HG02571 (cell line): ENCODE measurements around the gene IFNAR2.
"Not testable (repeated sequence)": the region's sequence is repeated elsewhere in the genome, so short reads cannot be mapped to it uniquely, and the experiment has no call there.

Experiments
- ATAC-seq: cut with Tn5 transposase; IDR thresholded peaks from one replicate; pipeline ENCODE4 v1.9.1; 2021; ENCODE audit warnings: mild to moderate bottlenecking, moderate library complexity; ENCODE audit not compliant: unreplicated experiment

The IFNAR2 gene

GRCh38 chr21:33214056-33214455 is 15.7 kb upstream of the IFNAR2 start:
- no peak for ATAC-seq

GRCh38 chr21:33217138-33217520 is 12.6 kb upstream of the IFNAR2 start:
- ATAC-seq, result no peak

GRCh38 chr21:33219300-33219699 is 10.4 kb upstream of the IFNAR2 start:
- ATAC-seq, result no peak

GRCh38 chr21:33219954-33220353 is 9.8 kb upstream of the IFNAR2 start:
- no peak for ATAC-seq

GRCh38 chr21:33225376-33225775 is 4.4 kb upstream of the IFNAR2 start:
- ATAC-seq, result not testable (repeated sequence)

- no peak for ATAC-seq
Measured at GRCh38 chr21:33228455-33228854, 1.3 kb upstream of the IFNAR2 start.

GRCh38 chr21:33229099-33229783 is 497 bp upstream of the IFNAR2 start:
- no peak for ATAC-seq

- peak; percentile 29 for ATAC-seq
Measured at GRCh38 chr21:33230545-33231324, 997 bp downstream of the IFNAR2 start.

- ATAC-seq, result no peak
Measured at GRCh38 chr21:33231526-33231925, 1.8 kb downstream of the IFNAR2 start.

- ATAC-seq, result no peak
Measured at GRCh38 chr21:33232291-33233034, 2.7 kb downstream of the IFNAR2 start.

GRCh38 chr21:33234635-33235520 is 5.1 kb downstream of the IFNAR2 start:
- ATAC-seq, result no peak

GRCh38 chr21:33236013-33236686 is 6.4 kb downstream of the IFNAR2 start:
- ATAC-seq, result no peak

GRCh38 chr21:33236766-33237165 is 7.0 kb downstream of the IFNAR2 start:
- ATAC-seq, result no peak

GRCh38 chr21:33237486-33237885 is 7.7 kb downstream of the IFNAR2 start:
- ATAC-seq, result no peak

- ATAC-seq, result peak; percentile 22
Measured at GRCh38 chr21:33238146-33238545, 8.4 kb downstream of the IFNAR2 start.

GRCh38 chr21:33238565-33239255 is 9.0 kb downstream of the IFNAR2 start:
- peak; percentile 78 for ATAC-seq

GRCh38 chr21:33239559-33240127 is 9.9 kb downstream of the IFNAR2 start:
- ATAC-seq, result not testable (repeated sequence)

- no peak for ATAC-seq
Measured at GRCh38 chr21:33240404-33240803, 10.7 kb downstream of the IFNAR2 start.

- ATAC-seq, result no peak
Measured at GRCh38 chr21:33241846-33242245, 12.1 kb downstream of the IFNAR2 start.
